Kidney (tissue), 14 donors: ENCODE results near the gene FUBP3. TPM values are rescaled to one million over a fixed set of nuclear protein-coding genes. Genes with fewer than 3 reads are reported as not detected.
A peak's percentile ranks its signal among the peaks of the same experiment; 100 is the strongest.

ENCODE experiments used
- DNase-seq, 5 donors: peaks; one replicate each; pipeline ENCODE4 v3.0.0-alpha.2; 2013 to 2020
- FAIRE-seq: peaks from 2 replicates; lab custom pipeline; 2012; peaks lifted over from hg19 to GRCh38; lab: Jason Lieb, UNC
- H3K27ac ChIP-seq, 2 donors: one replicate each; pipeline ENCODE4 v1.7.0; 2013; ENCODE audit warnings: low read depth in 2 of 2, low read length in 2 of 2, inconsistent platforms in 1 of 2
- H3K27me3 ChIP-seq: one replicate; pipeline ENCODE4 v1.7.1; 2013; ENCODE audit warnings: low read length, inconsistent platforms; ENCODE audit not compliant: control insufficient read depth, insufficient read depth
- H3K36me3 ChIP-seq, 3 donors: one replicate each; pipeline versions ENCODE4 v1.7.0 to v1.7.1; 2013; ENCODE audit warnings: low read length in 3 of 3, control low read depth in 1 of 3, inconsistent platforms in 1 of 3; ENCODE audit not compliant: insufficient read depth in 3 of 3, control insufficient read depth in 2 of 3
- H3K4me1 ChIP-seq, 3 donors: one replicate each; pipeline versions ENCODE4 v1.7.0 to v1.7.1; 2013; ENCODE audit warnings: low read length in 3 of 3, inconsistent platforms in 1 of 3, low read depth in 1 of 3; ENCODE audit not compliant: control insufficient read depth in 2 of 3, insufficient read depth in 2 of 3
- H3K4me3 ChIP-seq, 3 donors: one replicate each; pipeline versions ENCODE4 v1.7.0 to v1.8.1; 2013; ENCODE audit warnings: low read length in 3 of 3, control low read depth in 1 of 3, inconsistent platforms in 1 of 3
- H3K9ac ChIP-seq, 3 donors: one replicate each; pipeline versions ENCODE4 v1.7.0 to v1.7.1; 2013; ENCODE audit warnings: low read length in 3 of 3, control low read depth in 1 of 3, inconsistent platforms in 1 of 3
- H3K9me3 ChIP-seq, 3 donors: one replicate each; pipeline versions ENCODE4 v1.7.0 to v1.7.1; 2013; ENCODE audit warnings: low read length in 3 of 3, control low read depth in 1 of 3, inconsistent platforms in 1 of 3; ENCODE audit not compliant: control insufficient read depth in 2 of 3, insufficient read depth in 1 of 3
- intact Hi-C: fragments of 100-400 bp; cut with DNase I; formaldehyde crosslinking; loops from one replicate; pipeline ENCODE4 v1.11.1; 2022
- polyA plus RNA-seq: library from polyadenylated mRNA; stranded (reverse); fragments of 350-450 nt; fragmentation: Illumina TruSeq; extraction: RNeasy Lipid Tissue Mini Kit (QIAGEN cat#74804); gene quantifications from one replicate; pipeline ENCODE4 v1.2.3, GENCODE V29; 2014; ENCODE audit warnings: low read depth, low replicate concordance; ENCODE audit not compliant: insufficient read depth
- total RNA-seq: library from RNA; stranded (reverse); fragmentation: NEBNext Ultra II Directional; extraction: Animal tissue kit (Norgen Biotek cat#: 25700); gene quantifications from one replicate; pipeline ENCODE4 v1.2.1, GENCODE V29; 2021
- TF ChIP-seq, protein P1 (sequence below): IDR thresholded peaks from 3 replicates; pipeline ENCODE4 v1.5.1; 2012; ENCODE audit warnings: mild to moderate bottlenecking, moderate library complexity, borderline replicate concordance; ENCODE audit not compliant: insufficient read depth; ENCODE audit errors: extremely low read depth
- donor health status: control.
- donor health status: control.
- donor health status: control.
- donor health status: control.
- donor health status: control.
- donor health status: DM: yes; HTN: yes; CAD: no.
- donor health status: Normal renal cell carcinoma (clear cell type).

Gene FUBP3
- total and polyA plus RNA-seq, 2 donors from 2014 or later = 19.4 to 44.1 TPM

DNA sequence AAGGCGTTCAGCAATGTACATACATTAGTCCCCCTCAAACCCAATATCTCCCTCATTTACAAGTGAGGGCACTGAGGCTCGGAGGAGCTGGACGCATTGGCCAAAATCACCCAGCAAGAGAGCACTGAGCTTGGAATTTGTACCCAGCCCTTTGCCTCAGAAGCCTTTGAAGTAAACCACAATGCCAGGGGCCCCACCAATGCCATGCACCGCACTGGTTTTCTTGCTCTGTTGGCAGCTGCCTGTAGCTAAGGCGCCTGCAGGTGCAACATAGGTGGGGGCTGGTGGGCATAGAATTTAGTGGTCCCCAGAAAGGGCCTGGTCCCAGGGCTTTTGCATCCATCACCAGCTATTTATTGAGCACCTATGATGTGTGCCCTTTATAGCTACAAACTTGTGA, 37.3 kb upstream of the FUBP3 start:
- no peaks in the 10 kb centered on the region for H3K9me3 ChIP-seq
- FAIRE-seq (no peak), DNase-seq (no peak)
- no peak overlapping the region for H3K27ac ChIP-seq
- intact Hi-C loops = no loop called here
- H3K9ac ChIP-seq = no peak overlapping the region
- H3K4me1 ChIP-seq = peaks cover 0 to 3% (median 0%) of the 10 kb centered on the region in 3 donors
- peaks cover under 1% of the 10 kb centered on the region for H3K27me3 ChIP-seq
- no peak overlapping the region for H3K4me3 ChIP-seq
- TF ChIP-seq, protein P1, sequence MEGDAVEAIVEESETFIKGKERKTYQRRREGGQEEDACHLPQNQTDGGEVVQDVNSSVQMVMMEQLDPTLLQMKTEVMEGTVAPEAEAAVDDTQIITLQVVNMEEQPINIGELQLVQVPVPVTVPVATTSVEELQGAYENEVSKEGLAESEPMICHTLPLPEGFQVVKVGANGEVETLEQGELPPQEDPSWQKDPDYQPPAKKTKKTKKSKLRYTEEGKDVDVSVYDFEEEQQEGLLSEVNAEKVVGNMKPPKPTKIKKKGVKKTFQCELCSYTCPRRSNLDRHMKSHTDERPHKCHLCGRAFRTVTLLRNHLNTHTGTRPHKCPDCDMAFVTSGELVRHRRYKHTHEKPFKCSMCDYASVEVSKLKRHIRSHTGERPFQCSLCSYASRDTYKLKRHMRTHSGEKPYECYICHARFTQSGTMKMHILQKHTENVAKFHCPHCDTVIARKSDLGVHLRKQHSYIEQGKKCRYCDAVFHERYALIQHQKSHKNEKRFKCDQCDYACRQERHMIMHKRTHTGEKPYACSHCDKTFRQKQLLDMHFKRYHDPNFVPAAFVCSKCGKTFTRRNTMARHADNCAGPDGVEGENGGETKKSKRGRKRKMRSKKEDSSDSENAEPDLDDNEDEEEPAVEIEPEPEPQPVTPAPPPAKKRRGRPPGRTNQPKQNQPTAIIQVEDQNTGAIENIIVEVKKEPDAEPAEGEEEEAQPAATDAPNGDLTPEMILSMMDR = no peak
- no peaks in the 10 kb centered on the region for H3K36me3 ChIP-seq

DNA sequence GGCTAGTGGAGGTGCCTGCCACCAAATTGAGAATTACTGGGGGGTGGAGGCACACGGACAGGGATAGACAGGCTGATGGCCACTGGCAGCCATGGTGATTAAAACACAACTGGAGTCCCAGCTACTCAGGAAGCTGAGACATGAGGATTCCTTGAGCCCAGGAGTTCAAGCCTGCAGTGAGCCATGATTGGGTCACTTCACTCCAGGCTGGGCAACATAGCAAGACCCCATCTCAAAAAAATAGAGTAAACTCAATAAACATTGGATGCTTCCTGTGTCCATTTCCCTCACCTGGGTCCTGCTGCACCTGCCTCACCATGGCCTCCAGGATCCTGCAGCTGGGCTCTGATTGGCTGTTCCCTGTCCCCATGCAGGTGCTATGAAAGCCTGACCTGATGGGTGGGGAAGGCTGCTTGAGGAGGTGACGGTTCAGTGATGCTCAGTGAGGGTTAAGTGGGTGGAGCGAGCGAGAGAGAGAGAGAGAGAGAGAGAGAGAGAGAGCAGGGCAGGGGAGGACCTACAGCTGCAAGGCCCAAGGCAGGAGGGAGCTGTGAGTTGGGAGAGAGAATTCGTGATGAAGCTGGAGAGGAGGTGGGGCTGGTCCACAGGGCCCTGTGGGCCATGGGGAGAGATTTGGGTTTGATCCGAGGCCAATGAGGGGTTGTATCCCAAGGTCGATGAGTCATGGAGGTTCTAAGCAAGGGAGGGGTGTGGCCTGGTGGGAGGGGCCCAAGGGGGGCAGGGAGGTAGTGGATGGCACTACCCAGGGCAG, 36.7 kb upstream of the FUBP3 start:
- FAIRE-seq (no peak), DNase-seq (peak in 1 of 5 donors; percentile 44)
- H3K9me3 ChIP-seq = no peaks in the 10 kb centered on the region
- no peaks in the 10 kb centered on the region for H3K27me3 ChIP-seq
- TF ChIP-seq, protein P1 = no peak
- intact Hi-C loops = no loop called here
- H3K9ac ChIP-seq = no peak overlapping the region
- no peaks in the 10 kb centered on the region for H3K36me3 ChIP-seq
- no peak overlapping the region for H3K4me3 ChIP-seq
- peaks cover 0 to under 1% (median 0%) of the 10 kb centered on the region in 3 donors for H3K4me1 ChIP-seq
- no peak overlapping the region for H3K27ac ChIP-seq

DNA sequence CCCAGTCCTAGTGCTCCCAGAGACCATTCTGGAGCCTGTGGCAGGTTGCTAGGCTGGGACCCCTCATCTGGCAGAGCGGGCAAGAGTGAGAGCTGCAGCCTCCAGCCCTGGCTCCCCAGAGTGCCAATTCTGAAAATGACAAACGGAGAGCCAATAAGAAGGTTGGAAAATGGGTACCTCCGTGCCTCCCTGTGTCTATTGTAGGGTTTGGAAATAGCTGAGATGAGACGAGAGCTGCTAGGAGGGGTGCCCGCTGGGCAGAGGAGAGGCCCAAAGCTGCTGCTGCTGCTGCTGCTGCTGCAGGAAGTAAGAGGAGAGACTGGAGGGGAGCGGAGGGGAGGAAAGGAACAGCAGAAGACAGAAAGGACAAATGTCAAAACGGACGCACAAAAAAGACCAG, 36.0 kb upstream of the FUBP3 start:
- H3K9me3 ChIP-seq = no peaks in the 10 kb centered on the region
- H3K9ac ChIP-seq = no peak overlapping the region
- TF ChIP-seq, protein P1 = no peak
- intact Hi-C loops = no loop called here
- DNase-seq = no peak
- H3K4me3 ChIP-seq = no peak overlapping the region
- no peak for FAIRE-seq
- no peaks in the 10 kb centered on the region for H3K4me1 ChIP-seq
- H3K27me3 ChIP-seq = no peaks in the 10 kb centered on the region
- no peaks in the 10 kb centered on the region for H3K36me3 ChIP-seq
- H3K27ac ChIP-seq = no peak overlapping the region
